Panc1 (cell line): ENCODE results near the gene SPTBN1. TPM values are rescaled to one million over a fixed set of nuclear protein-coding genes. Genes with fewer than 3 reads are reported as not detected.

Experiments
- ATAC-seq: fragments of 200-7000 bp; cut with Tn5 transposase; 2 replicates; pipeline ENCODE4 v1.9.1; 2020; ENCODE audit warnings: mild to moderate bottlenecking, moderate library complexity
- BruUV-seq: library from RNA; stranded (reverse); fragments of 400-500 nt; replicated peaks from 2 replicates; lab custom pipeline; 2021; lab: Mats Ljungman, UMichigan
- CTCF ChIA-PET: fragments of 300-600 bp; sonication (Branson Sonifier 250); formaldehyde crosslinking; loops from one replicate; lab custom pipeline; 2022; ENCODE audit warnings: antibody characterized with exemption; lab: Charles Lee
- POLR2A ChIA-PET: fragments of 300-600 bp; sonication (Branson Sonifier 250); formaldehyde crosslinking; loops from one replicate; lab custom pipeline; 2022; ENCODE audit warnings: antibody characterized with exemption; lab: Charles Lee
- DNase-seq: peaks from one replicate; pipeline ENCODE4 v3.0.0-alpha.2; 2010; ENCODE audit warnings: low read depth, low spot score
- H3K27ac ChIP-seq: 2 replicates; pipeline ENCODE4 v1.5.1; 2011; ENCODE audit warnings: mild to moderate bottlenecking, low read length, inconsistent platforms
- H3K27me3 ChIP-seq: fragments of 200-500 bp; sonication (Bioruptor generic); 2 replicates; pipeline ENCODE4 v1.6.0; 2014; ENCODE audit warnings: low read length, inconsistent platforms; ENCODE audit not compliant: control insufficient read depth, insufficient read depth
- H3K36me3 ChIP-seq: fragments of 200-500 bp; sonication (Bioruptor generic); 2 replicates; pipeline ENCODE4 v1.5.1; 2014; ENCODE audit warnings: inconsistent platforms, mild to moderate bottlenecking, low read length, moderate library complexity; ENCODE audit not compliant: control insufficient read depth, insufficient read depth
- H3K4me1 ChIP-seq: 2 replicates; pipeline ENCODE4 v1.5.1; 2011; ENCODE audit warnings: inconsistent platforms, mild to moderate bottlenecking, low read length, moderate library complexity; ENCODE audit not compliant: control insufficient read depth, insufficient read depth
- H3K4me3 ChIP-seq, 2 experiments: 2 replicates each; pipeline ENCODE4 v1.5.1; 2011 to 2012; ENCODE audit warnings: low read depth in 2 of 2, low read length in 2 of 2, mild to moderate bottlenecking in 2 of 2, inconsistent platforms in 1 of 2, moderate library complexity in 1 of 2
- H3K9me3 ChIP-seq: fragments of 200-500 bp; sonication (Bioruptor generic); 2 replicates; pipeline ENCODE4 v1.5.1; 2014; ENCODE audit warnings: low read depth, mild to moderate bottlenecking, inconsistent platforms, low read length, moderate library complexity; ENCODE audit not compliant: control insufficient read depth, insufficient read depth
- CTCF ChIP-seq: fragments of 450-650 bp; IDR thresholded peaks from 2 replicates; pipeline ENCODE4 v1.5.1; 2017; ENCODE audit warnings: mild to moderate bottlenecking
- POLR2AphosphoS5 ChIP-seq: IDR thresholded peaks from 2 replicates; pipeline ENCODE4 v1.6.1; 2012; ENCODE audit warnings: mild to moderate bottlenecking, low read depth, low read length, moderate library complexity
- REST ChIP-seq, 2 experiments: IDR thresholded peaks; 2 replicates each; pipeline ENCODE4 v1.6.1; 2011 to 2012; ENCODE audit warnings: low read depth in 2 of 2, control low read depth in 1 of 2, low read length in 1 of 2, mild to moderate bottlenecking in 1 of 2, moderate library complexity in 1 of 2; ENCODE audit not compliant: insufficient read depth in 1 of 2
- SIN3A ChIP-seq: IDR thresholded peaks from 2 replicates; pipeline ENCODE4 v1.6.1; 2012; ENCODE audit warnings: low read depth, mild to moderate bottlenecking, low read length, moderate library complexity, borderline replicate concordance; ENCODE audit not compliant: insufficient read depth
- TCF7L2 ChIP-seq: IDR thresholded peaks from 2 replicates; pipeline ENCODE4 v1.6.1; 2011; ENCODE audit warnings: mild to moderate bottlenecking, low read depth, low read length, inconsistent platforms
- in situ Hi-C: cut with HindIII; loops from 2 replicates; pipeline ENCODE4 v1.10.0; 2016; ENCODE audit warnings: low sequenced_read_pairs, low pct_unique_long_range_greater_than_20kb
- intact Hi-C: fragments of 100-400 bp; cut with micrococcal nuclease; formaldehyde crosslinking; loops from one replicate; pipeline ENCODE4 v1.10.0; 2022; ENCODE audit not compliant: unreplicated experiment
- total RNA-seq: library from RNA; stranded (reverse); gene quantifications from one replicate; pipeline ENCODE4 v1.2.1, GENCODE V29; 2021; ENCODE audit not compliant: unreplicated experiment

The SPTBN1 gene
- total RNA-seq, 1 experiment from 2014 or later = 169 TPM

- TF ChIP-seq REST (IDR thresholded peaks at IDR 0.05; ENCODE audit: insufficient read depth in 1 of 2, low read depth in 2 of 2, low read length in 1 of 2) (no peak), SIN3A (no peak), POLR2AphosphoS5 (no peak), TCF7L2 (no peak), CTCF (no peak)
- CTCF ChIA-PET = no interaction called here
- no TSS peak for BruUV-seq
- intact Hi-C loops = no loop called here
- ATAC-seq = no peak
- in situ Hi-C loops = no loop called here
- Histone ChIP-seq H3K36me3 (no peaks in the 10 kb centered on the region), H3K27me3 (no peaks in the 10 kb centered on the region), H3K4me3 (no peak overlapping the region), H3K27ac (no peak overlapping the region), H3K9me3 (no peaks in the 10 kb centered on the region), H3K4me1 (no peaks in the 10 kb centered on the region)
- POLR2A ChIA-PET = no interaction called here
- no peak for DNase-seq
These were observed 227.5 kb downstream of the SPTBN1 start for GRCh38 chr2:54683596-54683995.

GRCh38 chr2:54685263-54685775 is 229.2 kb downstream of the SPTBN1 start:
- in situ Hi-C loops (no loop called here), intact Hi-C loops (no loop called here)
- ATAC-seq (no peak), DNase-seq (no peak)
- Histone ChIP-seq H3K27me3 (no peaks in the 10 kb centered on the region; the same call in 1 of the 2 replicates), H3K36me3 (no peaks in the 10 kb centered on the region), H3K9me3 (no peaks in the 10 kb centered on the region), H3K4me1 (no peaks in the 10 kb centered on the region), H3K4me3 (no peak overlapping the region), H3K27ac (no peak overlapping the region)
- TF ChIP-seq SIN3A (no peak), CTCF (no peak)
- no TSS peak for BruUV-seq
- CTCF ChIA-PET = interaction anchor here (0.6 kb wide), 1 partner anchor 152 kb away, joined by 4 read pairs; no protein-coding TSS in a partner anchor
- POLR2A ChIA-PET = interaction anchor here (0.6 kb wide), 1 partner anchor 197 kb away, joined by 10 read pairs; no protein-coding TSS in a partner anchor
